Right lobe of liver (tissue), 6 donors: Measurements from ENCODE around the gene RRM1. TPM values are rescaled to one million over a fixed set of nuclear protein-coding genes. Genes with fewer than 3 reads are reported as not detected.
A peak's percentile ranks its signal among the peaks of the same experiment; 100 is the strongest.

Experiments used
- ATAC-seq, 4 donors: fragments of 200-7000 bp; cut with Tn5 transposase; one replicate each; pipeline ENCODE4 v1.9.1; 2020; ENCODE audit warnings: mild to moderate bottlenecking in 4 of 4, moderate library complexity in 4 of 4
- DNase-seq, 3 donors: peaks; one replicate each; pipeline ENCODE4 v3.0.0-alpha.2; 2020
- H3K27ac ChIP-seq, 3 donors: fragments of 200-600 bp; one replicate each; pipeline ENCODE4 v1.8.0; 2022
- H3K27me3 ChIP-seq, 2 donors: fragments of 200-600 bp; one replicate each; pipeline ENCODE4 v1.8.0; 2022
- H3K36me3 ChIP-seq, 4 donors: fragments of 200-600 bp; sonication (generic) in 1 of 4; one replicate each; pipeline versions ENCODE4 v1.5.1 to v1.8.0; 2017 to 2022; ENCODE audit warnings: control low read depth in 1 of 4
- H3K4me1 ChIP-seq, 4 donors: fragments of 200-600 bp; sonication (generic) in 1 of 4; one replicate each; pipeline versions ENCODE4 v1.5.1 to v1.8.0; 2017 to 2022; ENCODE audit warnings: control low read depth in 1 of 4
- H3K4me3 ChIP-seq, 3 donors: fragments of 200-600 bp; one replicate each; pipeline ENCODE4 v1.8.0; 2022
- H3K9me3 ChIP-seq, 4 donors: fragments of 200-600 bp; sonication (generic) in 1 of 4; one replicate each; pipeline versions ENCODE4 v1.5.1 to v1.8.0; 2017 to 2022; ENCODE audit warnings: control low read depth in 1 of 4
- POLR2A ChIP-seq: fragments of 450-650 bp; IDR thresholded peaks from one replicate; pipeline ENCODE4 v1.6.1; 2017; ENCODE audit warnings: antibody characterized with exemption, mild to moderate bottlenecking
- WGBS: methylation state at CpG from one replicate; pipeline ENCODE4 v1.1.6; 2018; ENCODE audit warnings: low coverage, low lambda C conversion rate; ENCODE audit not compliant: insufficient coverage; ENCODE audit errors: missing lambda C conversion rate; 5-methylcytosine and 5-hydroxymethylcytosine counted together
- intact Hi-C, 2 donors: fragments of 100-400 bp; cut with DNase I; formaldehyde crosslinking; loops; one replicate each; pipeline versions ENCODE4 v1.11.2 to v1.14.1; 2022
- total RNA-seq, 6 experiments: library from RNA; depleted of rRNA in 2 of 6; stranded (reverse); fragments of >200 nt in 2 of 6; fragmentation: NEBNext Ultra II Directional in 3 of 6; extraction: Animal tissue kit (Norgen Biotek cat#: 25700) in 3 of 6; gene quantifications; one replicate each; pipeline versions ENCODE4 v1.1.0 to v1.2.4, GENCODE V29; 2016 to 2023
- TF ChIP-seq, protein P1 (sequence below), 4 donors: fragments of 200-600 bp in 3 of 4; fragments of 450-650 bp in 1 of 4; IDR thresholded peaks; one replicate each; pipeline versions ENCODE4 v1.5.1 to v1.8.0; 2016 to 2022; ENCODE audit warnings: antibody characterized with exemption in 4 of 4, mild to moderate bottlenecking in 2 of 4
- donor health status: DM: no; HTN: yes; CAD: no.
- donor health status: DM: no; HTN: no; CAD: no.
- donor health status: DM: no; HTN: no; CAD: no.
- donor health status: DM: no; HTN: yes; CAD: no.
- donor health status: DM: no; HTN: yes; CAD: no.

RRM1 gene
- total RNA-seq, 6 experiments from 2014 or later, result 14.0 to 24.3 (median 16.7) TPM

DNA sequence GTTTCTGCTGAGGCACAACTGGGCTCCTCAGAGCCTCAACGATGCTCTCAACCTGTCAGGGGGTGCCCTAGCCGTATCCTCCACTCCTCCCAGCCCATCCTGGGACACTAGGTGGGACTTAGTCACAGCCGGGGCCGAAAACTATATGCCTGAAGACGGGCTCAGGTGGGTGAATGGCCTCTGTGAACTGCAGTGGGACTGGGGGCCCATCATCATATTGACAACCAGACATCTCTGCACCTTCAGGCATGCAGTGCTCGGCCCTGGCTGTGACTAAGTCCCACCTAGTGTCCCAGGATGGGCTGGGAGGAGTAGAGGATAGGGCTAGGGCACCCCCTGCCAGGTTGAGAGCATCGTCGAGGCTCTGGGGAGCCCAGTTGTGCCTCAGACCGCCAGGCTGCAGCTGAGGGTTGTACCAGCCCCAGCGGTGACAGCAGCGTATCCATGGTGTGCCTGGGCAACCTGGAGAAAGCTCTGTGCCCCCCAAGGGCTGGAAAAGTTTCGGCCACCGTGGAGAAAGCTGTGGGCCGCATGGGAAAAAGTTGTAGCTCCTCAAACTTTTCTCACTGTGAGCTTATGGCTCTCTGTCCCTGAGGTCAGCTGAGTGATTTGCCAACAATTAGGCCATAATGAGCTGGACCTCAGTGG, 88.9 kb downstream of the RRM1 start:
- Histone ChIP-seq H3K27ac (peak overlapping the region in 2 of 3 donors; percentile 60 to 72), H3K36me3 (no peaks in the 10 kb centered on the region), H3K27me3 (no peaks in the 10 kb centered on the region), H3K4me1 (peaks cover 0 to 50% (median 8%) of the 10 kb centered on the region in 4 donors), H3K9me3 (no peaks in the 10 kb centered on the region), H3K4me3 (no peak overlapping the region)
- TF ChIP-seq POLR2A, result no peak
- TF ChIP-seq, protein P1, sequence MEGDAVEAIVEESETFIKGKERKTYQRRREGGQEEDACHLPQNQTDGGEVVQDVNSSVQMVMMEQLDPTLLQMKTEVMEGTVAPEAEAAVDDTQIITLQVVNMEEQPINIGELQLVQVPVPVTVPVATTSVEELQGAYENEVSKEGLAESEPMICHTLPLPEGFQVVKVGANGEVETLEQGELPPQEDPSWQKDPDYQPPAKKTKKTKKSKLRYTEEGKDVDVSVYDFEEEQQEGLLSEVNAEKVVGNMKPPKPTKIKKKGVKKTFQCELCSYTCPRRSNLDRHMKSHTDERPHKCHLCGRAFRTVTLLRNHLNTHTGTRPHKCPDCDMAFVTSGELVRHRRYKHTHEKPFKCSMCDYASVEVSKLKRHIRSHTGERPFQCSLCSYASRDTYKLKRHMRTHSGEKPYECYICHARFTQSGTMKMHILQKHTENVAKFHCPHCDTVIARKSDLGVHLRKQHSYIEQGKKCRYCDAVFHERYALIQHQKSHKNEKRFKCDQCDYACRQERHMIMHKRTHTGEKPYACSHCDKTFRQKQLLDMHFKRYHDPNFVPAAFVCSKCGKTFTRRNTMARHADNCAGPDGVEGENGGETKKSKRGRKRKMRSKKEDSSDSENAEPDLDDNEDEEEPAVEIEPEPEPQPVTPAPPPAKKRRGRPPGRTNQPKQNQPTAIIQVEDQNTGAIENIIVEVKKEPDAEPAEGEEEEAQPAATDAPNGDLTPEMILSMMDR (IDR thresholded peaks at IDR 0.05), result no peak
- 19% methylated on average over 3 of the region's 14 CpGs for WGBS
- no peak for ATAC-seq
- intact Hi-C loops, result loop anchor here (10.0 kb wide), 4 partner anchors 311 to 821 kb away; partner anchors contain the start of gene OR52M1 (in 1 of the 2)
- DNase-seq, result no peak

GRCh38 chr11:4184163-4184916, 89.7 kb downstream of the RRM1 start:
- no peaks in the 10 kb centered on the region for H3K27me3 ChIP-seq
- peak; percentile 75 to 89 (median 81) for DNase-seq
- H3K4me1 ChIP-seq, result peaks cover 0 to 45% (median 6%) of the 10 kb centered on the region in 4 donors
- peak overlapping the region in 2 of 3 donors; percentile 67 to 72 for H3K27ac ChIP-seq
- TF ChIP-seq, protein P1 (IDR thresholded peaks at IDR 0.05), result no peak
- TF ChIP-seq POLR2A, result no peak
- intact Hi-C loops, result loop anchor here (10.0 kb wide), 4 partner anchors 310 to 820 kb away; partner anchors contain the start of gene OR52M1 (in 1 of the 2)
- no peaks in the 10 kb centered on the region for H3K9me3 ChIP-seq
- H3K4me3 ChIP-seq, result no peak overlapping the region
- 22% methylated on average over 6 of the region's 7 CpGs for WGBS
- H3K36me3 ChIP-seq, result no peaks in the 10 kb centered on the region
- ATAC-seq, result peak; percentile 67 to 78 (median 70)

- ATAC-seq (no peak), DNase-seq (no peak)
- no peaks in the 10 kb centered on the region for H3K27me3 ChIP-seq
- H3K36me3 ChIP-seq, result no peaks in the 10 kb centered on the region
- H3K4me1 ChIP-seq, result peaks cover 0 to 34% (median 6%) of the 10 kb centered on the region in 4 donors
- no peak for TF ChIP-seq POLR2A
- TF ChIP-seq, protein P1 (IDR thresholded peaks at IDR 0.05), result no peak
- H3K27ac ChIP-seq, result peak overlapping the region in 1 of 3 donors; percentile 72
- no peaks in the 10 kb centered on the region for H3K9me3 ChIP-seq
- intact Hi-C loops, result loop anchor here (10.0 kb wide), 4 partner anchors 309 to 819 kb away; partner anchors contain the start of gene OR52M1 (in 1 of the 2)
- no peak overlapping the region for H3K4me3 ChIP-seq
- WGBS, result 11% methylated on average over 3 of the region's 3 CpGs
Observed at GRCh38 chr11:4185561-4185960, 91.0 kb downstream of the RRM1 start.

DNA sequence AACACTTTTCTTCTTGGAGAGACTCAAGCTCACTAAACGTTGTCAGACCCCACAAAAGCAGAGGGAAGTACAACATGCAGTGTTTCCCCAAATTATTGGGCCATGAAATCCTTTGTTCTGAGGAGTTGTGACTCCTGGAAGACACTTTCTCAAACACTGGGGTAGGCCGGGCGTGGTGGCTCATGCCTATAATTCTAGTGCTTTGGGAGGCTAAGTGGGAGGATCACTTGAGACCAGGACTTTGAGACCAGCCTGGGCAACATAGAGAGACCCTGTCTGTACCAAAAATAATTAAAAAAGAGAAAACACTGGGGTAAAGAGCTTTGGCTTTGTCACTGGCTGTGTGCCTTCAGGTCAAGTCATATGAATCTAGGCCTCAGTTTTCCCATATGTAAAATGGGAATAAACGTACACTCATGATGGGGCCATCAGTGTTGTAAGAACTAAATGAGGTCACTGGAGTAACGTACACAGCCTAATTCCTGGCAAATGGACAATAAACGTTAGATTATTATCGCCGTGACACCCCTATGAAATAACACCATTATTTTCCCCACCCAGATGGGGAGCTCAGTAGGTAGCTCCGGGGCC, 92.0 kb downstream of the RRM1 start:
- H3K27me3 ChIP-seq, result no peaks in the 10 kb centered on the region
- DNase-seq (no peak), ATAC-seq (no peak)
- H3K4me3 ChIP-seq, result peak overlapping the region in 2 of 3 donors; percentile 57 to 73
- H3K9me3 ChIP-seq, result no peaks in the 10 kb centered on the region
- peaks cover 0 to 38% (median 9%) of the 10 kb centered on the region in 4 donors for H3K4me1 ChIP-seq
- TF ChIP-seq POLR2A, result no peak
- TF ChIP-seq, protein P1 (IDR thresholded peaks at IDR 0.05), result no peak
- WGBS, result 18% methylated on average over 9 of the region's 9 CpGs
- intact Hi-C loops, result loop anchor here (10.0 kb wide), 4 partner anchors 308 to 818 kb away; partner anchors contain the start of gene OR52M1 (in 1 of the 2)
- H3K36me3 ChIP-seq, result no peaks in the 10 kb centered on the region
- H3K27ac ChIP-seq, result no peak overlapping the region
